GM15510 (cell line): ENCODE data around the gene RELB.

Experiments
- POLR2A ChIP-seq: IDR thresholded peaks from 3 replicates; pipeline ENCODE4 v1.6.1; 2011; ENCODE audit warnings: borderline replicate concordance; ENCODE audit not compliant: insufficient read length; ENCODE audit errors: extremely low read depth

RELB gene

GRCh38 chr19:44973982-44974735, 27.1 kb upstream of the RELB start:
- TF ChIP-seq POLR2A: no peak

DNA sequence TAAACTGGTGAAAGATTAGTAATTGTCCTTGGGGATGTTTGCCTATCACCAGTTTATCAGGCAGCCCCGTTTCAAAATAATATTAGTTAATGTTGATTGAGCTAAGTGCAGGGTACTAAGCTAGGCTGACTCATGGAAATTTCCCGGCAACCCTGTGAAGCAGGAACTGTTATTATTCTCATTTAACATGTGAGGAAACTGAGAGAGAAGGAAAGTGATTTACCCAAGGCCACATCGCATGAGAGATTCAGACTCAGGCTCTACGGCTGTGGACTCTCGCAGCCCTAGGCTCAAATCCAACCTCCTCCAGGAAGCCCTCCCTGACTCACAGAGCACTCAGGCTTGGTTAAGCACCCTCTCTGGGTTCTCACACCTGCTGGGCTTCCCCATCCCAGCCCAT, 26.4 kb upstream of the RELB start:
- TF ChIP-seq POLR2A: no peak

GRCh38 chr19:44975444-44975843, 25.8 kb upstream of the RELB start:
- TF ChIP-seq POLR2A: no peak

DNA sequence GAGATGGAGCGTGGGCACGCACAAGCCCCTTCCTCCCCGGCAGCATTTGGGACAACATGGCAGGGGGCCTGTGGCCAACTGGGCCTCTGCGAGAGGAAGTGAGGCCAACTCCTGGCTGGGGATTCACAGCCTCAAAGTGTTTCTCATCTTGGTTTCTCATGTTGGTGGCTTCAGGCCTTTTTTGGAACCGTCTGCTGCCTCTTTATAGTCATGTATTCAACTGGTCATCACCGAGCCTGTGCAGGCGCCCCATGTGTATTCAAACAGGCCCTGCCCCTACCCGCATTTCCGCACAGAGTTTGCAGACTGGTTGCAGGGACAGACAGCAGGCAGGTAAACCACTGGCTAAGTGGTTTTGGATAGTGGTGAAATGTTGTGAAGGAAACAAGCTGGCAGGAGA, 17.3 kb upstream of the RELB start:
- TF ChIP-seq POLR2A: no peak

DNA sequence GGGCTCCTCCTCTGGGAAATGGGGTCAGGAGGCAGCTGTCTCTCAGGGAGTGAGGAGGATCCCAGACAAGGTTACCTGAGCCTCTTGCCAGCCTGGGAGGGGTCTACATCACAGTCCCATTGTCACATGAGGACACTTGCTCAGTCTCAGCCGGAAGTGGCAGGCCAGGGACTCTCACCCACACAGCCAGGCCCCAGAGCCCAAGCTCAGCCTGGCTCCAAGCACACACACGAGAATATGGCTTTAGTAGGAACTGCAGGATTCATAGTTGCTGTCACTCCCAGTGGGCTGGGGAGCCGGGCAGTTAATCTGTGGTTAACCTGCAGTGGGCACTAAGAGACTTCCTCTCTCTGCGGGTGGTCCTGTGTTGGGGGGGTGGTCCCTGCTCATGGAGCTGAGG, 15.8 kb upstream of the RELB start:
- TF ChIP-seq POLR2A: no peak

- TF ChIP-seq POLR2A: no peak
These were observed 14.9 kb upstream of the RELB start for GRCh38 chr19:44986389-44986788.

DNA sequence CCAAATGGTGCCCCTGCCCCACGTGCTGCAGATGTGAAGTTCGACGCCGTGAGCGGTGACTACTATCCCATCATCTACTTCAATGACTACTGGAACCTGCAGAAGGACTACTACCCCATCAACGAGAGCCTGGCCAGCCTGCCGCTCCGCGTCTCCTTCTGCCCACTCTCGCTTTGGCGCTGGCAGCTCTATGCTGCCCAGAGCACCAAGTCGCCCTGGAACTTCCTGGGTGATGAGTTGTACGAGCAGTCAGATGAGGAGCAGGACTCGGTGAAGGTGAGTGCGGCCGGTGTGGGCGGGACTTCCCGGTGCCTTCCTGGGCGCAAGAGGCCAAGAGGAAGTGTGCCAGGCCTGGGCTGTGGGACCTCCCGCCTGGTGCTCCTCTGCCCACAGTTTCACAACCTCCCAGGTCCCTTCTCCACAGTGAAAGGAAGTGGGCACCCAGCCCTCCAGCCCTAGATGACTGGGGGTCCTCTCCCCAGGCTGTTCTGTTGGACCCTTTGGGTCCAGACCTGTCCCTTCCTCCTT, 14.1 kb upstream of the RELB start:
- no peak for TF ChIP-seq POLR2A

GRCh38 chr19:44988273-44988672, 13.0 kb upstream of the RELB start:
- TF ChIP-seq POLR2A: no peak

GRCh38 chr19:44988896-44989556, 12.2 kb upstream of the RELB start:
- TF ChIP-seq POLR2A: no peak

GRCh38 chr19:44990459-44990858, 10.8 kb upstream of the RELB start:
- no peak for TF ChIP-seq POLR2A

DNA sequence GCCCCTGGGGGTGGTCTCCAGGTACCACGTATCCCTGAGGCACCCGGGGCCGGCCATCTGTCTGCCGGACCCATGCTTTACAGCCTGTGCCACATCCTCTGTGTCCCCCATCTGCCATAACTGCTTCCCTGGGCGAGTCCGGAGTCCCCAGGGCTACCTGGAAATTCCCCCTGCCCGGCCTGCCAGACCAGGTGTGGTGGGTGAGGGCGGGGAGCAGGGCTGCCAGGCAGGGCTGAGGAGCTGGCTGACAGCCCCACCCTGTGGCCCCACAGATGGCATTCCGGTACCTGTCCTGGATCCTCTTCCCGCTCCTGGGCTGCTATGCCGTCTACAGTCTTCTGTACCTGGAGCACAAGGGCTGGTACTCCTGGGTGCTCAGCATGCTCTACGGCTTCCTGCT, 10.3 kb upstream of the RELB start:
- TF ChIP-seq POLR2A: no peak

- no peak for TF ChIP-seq POLR2A
These were observed 8.7 kb upstream of the RELB start for GRCh38 chr19:44992336-44993163.

- TF ChIP-seq POLR2A: no peak
These were observed 7.7 kb upstream of the RELB start for GRCh38 chr19:44993526-44993925.

GRCh38 chr19:44993926-44994537, 7.2 kb upstream of the RELB start:
- TF ChIP-seq POLR2A: no peak

- no peak for TF ChIP-seq POLR2A
These were observed 3.2 kb upstream of the RELB start for GRCh38 chr19:44998025-44998424.
